ENCODE results near the gene BEST2.
A peak's percentile ranks its signal among the peaks of the same experiment; 100 is the strongest.
"Not testable (repeated sequence)": the region's sequence is repeated elsewhere in the genome, so short reads cannot be mapped to it uniquely, and the experiment has no call there.

BEST2 gene

GRCh38 chr19:12722566-12723380, 28.8 kb upstream of the BEST2 start:
- Mint-ChIP-seq H3K36me3 (peaks cover 3% of the 10 kb centered on the region), H3K4me1 (peaks cover 38% of the 10 kb centered on the region), H3K27me3 (no peaks in the 10 kb centered on the region), H3K9me3 (no peaks in the 10 kb centered on the region), H3K27ac (peak overlapping the region; percentile 91), H3K4me3 (peak overlapping the region; percentile 88)
- ATAC-seq (ENCODE audit: low read depth) (peak; percentile 91), DNase-seq (ENCODE audit: low spot score in 2 of 2) (peak; percentile 81 to 87)

GRCh38 chr19:12723381-12723640, 28.3 kb upstream of the BEST2 start:
- Mint-ChIP-seq H3K36me3 (peaks cover 3% of the 10 kb centered on the region), H3K4me1 (peaks cover 38% of the 10 kb centered on the region), H3K27me3 (no peaks in the 10 kb centered on the region), H3K27ac (peak overlapping the region; percentile 46), H3K4me3 (peak overlapping the region; percentile 88), H3K9me3 (no peaks in the 10 kb centered on the region)
- ATAC-seq (ENCODE audit: low read depth): no peak
- DNase-seq (ENCODE audit: low spot score in 2 of 2): no peak

GRCh38 chr19:12723641-12724426, 27.8 kb upstream of the BEST2 start, which contains the start of gene TNPO2:
Gene TNPO2 (minus strand): TSS chr19:12723932. CDS start chr19:12720977, 2,955 bp downstream.
- DNase-seq (ENCODE audit: low spot score in 2 of 2) (peak; percentile 42 to 63), ATAC-seq (ENCODE audit: low read depth) (peak; percentile 34)
- no peaks in the 10 kb centered on the region for H3K27me3 Mint-ChIP-seq
- no peaks in the 10 kb centered on the region for H3K36me3 Mint-ChIP-seq
- peak within 1 kb of the TSS; percentile 91 for H3K27ac Mint-ChIP-seq
- H3K9me3 Mint-ChIP-seq: no peaks in the 10 kb centered on the region
- H3K4me3 Mint-ChIP-seq: peak within 1 kb of the TSS; percentile 88
- peaks cover 38% of the 10 kb centered on the region for H3K4me1 Mint-ChIP-seq

- not testable (repeated sequence) for ATAC-seq (ENCODE audit: low read depth); H3K27ac Mint-ChIP-seq; H3K9me3 Mint-ChIP-seq; H3K4me3 Mint-ChIP-seq; H3K36me3 Mint-ChIP-seq; DNase-seq (ENCODE audit: low spot score in 2 of 2); H3K27me3 Mint-ChIP-seq
- peaks cover 46% of the 10 kb centered on the region for H3K4me1 Mint-ChIP-seq
Measured at GRCh38 chr19:12725612-12726011, 26.0 kb upstream of the BEST2 start.

GRCh38 chr19:12726988-12727316, 24.6 kb upstream of the BEST2 start:
- DNase-seq (ENCODE audit: low spot score in 2 of 2): no peak
- no peaks in the 10 kb centered on the region for H3K27me3 Mint-ChIP-seq
- H3K4me1 Mint-ChIP-seq: peaks cover 38% of the 10 kb centered on the region
- peaks cover 10% of the 10 kb centered on the region for H3K36me3 Mint-ChIP-seq
- no peak overlapping the region for H3K4me3 Mint-ChIP-seq
- no peak overlapping the region for H3K27ac Mint-ChIP-seq
- ATAC-seq (ENCODE audit: low read depth): no peak
- no peaks in the 10 kb centered on the region for H3K9me3 Mint-ChIP-seq

DNA sequence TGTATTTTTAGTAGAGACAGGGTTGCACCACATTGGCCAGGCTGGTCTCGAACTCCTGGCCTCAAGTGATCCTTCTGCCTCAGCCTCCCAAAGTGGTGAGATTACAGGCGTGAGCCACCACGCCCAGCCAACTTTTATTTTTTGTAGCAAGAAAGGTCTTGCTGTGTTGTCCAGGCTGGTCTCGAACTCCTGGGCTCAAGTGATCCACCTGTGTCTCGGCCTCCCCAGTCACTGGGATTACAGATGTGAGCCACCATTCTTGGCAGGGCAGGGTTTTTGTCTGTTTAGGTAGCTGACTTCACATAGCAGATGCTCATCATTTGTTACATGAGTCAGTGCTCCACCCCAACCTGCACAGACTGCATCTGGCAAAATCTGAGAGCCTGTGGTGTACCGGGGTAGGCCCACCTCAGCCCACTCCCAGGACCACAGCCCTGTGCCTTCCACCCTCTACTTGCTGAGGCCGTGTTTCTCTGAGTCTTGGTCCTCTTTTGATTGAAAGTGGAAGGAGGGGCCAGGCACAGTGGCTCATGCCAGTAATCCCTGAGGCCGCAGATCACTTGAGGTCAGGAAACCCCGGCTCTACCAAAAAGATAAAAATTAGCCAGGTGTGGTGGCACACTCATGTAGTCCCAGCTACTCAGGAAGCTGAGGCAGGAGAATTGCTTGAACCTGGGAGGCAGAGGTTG, 23.7 kb upstream of the BEST2 start:
- peaks cover 35% of the 10 kb centered on the region for H3K4me1 Mint-ChIP-seq
- H3K27ac Mint-ChIP-seq: no peak overlapping the region
- no peaks in the 10 kb centered on the region for H3K27me3 Mint-ChIP-seq
- H3K4me3 Mint-ChIP-seq: no peak overlapping the region
- H3K36me3 Mint-ChIP-seq: peaks cover 13% of the 10 kb centered on the region
- no peaks in the 10 kb centered on the region for H3K9me3 Mint-ChIP-seq
- ATAC-seq (ENCODE audit: low read depth) (no peak), DNase-seq (ENCODE audit: low spot score in 2 of 2) (no peak)

- Mint-ChIP-seq H3K9me3 (no peaks in the 10 kb centered on the region), H3K36me3 (peaks cover 15% of the 10 kb centered on the region), H3K4me1 (peaks cover 31% of the 10 kb centered on the region), H3K27ac (peak overlapping the region; percentile 84), H3K4me3 (peak overlapping the region; percentile 76), H3K27me3 (no peaks in the 10 kb centered on the region)
- ATAC-seq (ENCODE audit: low read depth): peak; percentile 24
- no peak for DNase-seq (ENCODE audit: low spot score in 2 of 2)
Measured at GRCh38 chr19:12730064-12730463, 21.5 kb upstream of the BEST2 start.

GRCh38 chr19:12731337-12731736, 20.3 kb upstream of the BEST2 start:
- Mint-ChIP-seq H3K27me3 (no peaks in the 10 kb centered on the region), H3K27ac (no peak overlapping the region), H3K9me3 (no peaks in the 10 kb centered on the region), H3K4me3 (no peak overlapping the region), H3K36me3 (peaks cover 15% of the 10 kb centered on the region), H3K4me1 (peaks cover 31% of the 10 kb centered on the region)
- no peak for DNase-seq (ENCODE audit: low spot score in 2 of 2)
- no peak for ATAC-seq (ENCODE audit: low read depth)

DNA sequence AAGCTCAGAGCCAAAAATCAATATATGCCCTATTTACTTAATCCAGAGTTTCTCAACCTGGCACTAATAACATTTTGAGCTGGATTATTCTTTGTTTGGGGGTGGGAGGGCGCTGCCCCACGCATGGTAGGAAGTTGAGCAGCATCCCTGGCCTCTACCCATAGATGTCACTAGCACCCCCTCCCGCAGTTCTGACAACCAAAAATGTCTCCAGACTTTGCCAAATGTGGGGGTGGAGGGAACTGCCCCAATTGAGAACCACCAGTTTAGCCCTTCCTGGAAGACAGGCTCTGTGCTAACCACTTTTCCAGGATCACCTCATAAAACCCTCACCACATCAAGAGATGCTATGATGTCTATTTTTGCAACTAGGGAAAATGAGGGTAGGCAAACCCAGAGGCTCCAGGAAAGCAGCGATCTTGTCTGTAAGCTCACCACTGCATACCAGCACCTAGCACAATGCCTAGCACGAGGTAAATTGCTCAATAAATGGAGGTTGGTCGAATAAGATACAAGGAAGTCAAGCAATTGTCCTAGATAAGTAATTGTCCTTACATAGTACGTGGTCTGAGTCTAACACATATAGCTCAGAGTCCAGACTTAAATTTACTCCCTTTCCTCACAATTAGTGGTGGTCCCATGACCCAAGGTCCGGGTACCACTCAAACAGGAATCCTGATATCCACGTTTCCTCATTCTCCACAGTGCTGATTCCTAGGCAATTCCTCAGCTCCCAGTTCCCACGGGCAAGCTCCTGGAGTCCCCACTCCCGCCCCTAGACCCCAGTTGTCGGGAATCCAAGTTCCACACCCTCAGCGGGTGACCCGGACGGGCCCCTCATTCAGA, 18.0 kb upstream of the BEST2 start:
- ATAC-seq (ENCODE audit: low read depth) (peak; percentile 12), DNase-seq (ENCODE audit: low spot score in 2 of 2) (peak in 1 of 2 donors; percentile 52)
- H3K4me3 Mint-ChIP-seq: peak overlapping the region; percentile 96
- peak overlapping the region; percentile 99 for H3K27ac Mint-ChIP-seq
- peaks cover 40% of the 10 kb centered on the region for H3K4me1 Mint-ChIP-seq
- peaks cover 17% of the 10 kb centered on the region for H3K36me3 Mint-ChIP-seq
- no peaks in the 10 kb centered on the region for H3K27me3 Mint-ChIP-seq
- H3K9me3 Mint-ChIP-seq: no peaks in the 10 kb centered on the region

- Mint-ChIP-seq H3K4me3 (peak within 1 kb of the TSS; percentile 100), H3K9me3 (no peaks in the 10 kb centered on the region), H3K4me1 (peaks cover 26% of the 10 kb centered on the region), H3K27ac (peak within 1 kb of the TSS; percentile 96), H3K27me3 (no peaks in the 10 kb centered on the region), H3K36me3 (peaks cover 17% of the 10 kb centered on the region)
- DNase-seq (ENCODE audit: low spot score in 2 of 2): peak; percentile 70 to 78
- ATAC-seq (ENCODE audit: low read depth): peak; percentile 77
Measured at GRCh38 chr19:12736995-12737834, 14.4 kb upstream of the BEST2 start, which contains the start of gene GET3. Gene GET3 (plus strand): TSS chr19:12737497. CDS start chr19:12737506, 9 bp downstream.

GRCh38 chr19:12737835-12738351, 13.7 kb upstream of the BEST2 start:
- DNase-seq (ENCODE audit: low spot score in 2 of 2) (no peak), ATAC-seq (ENCODE audit: low read depth) (no peak)
- Mint-ChIP-seq H3K27ac (peak overlapping the region; percentile 96), H3K9me3 (no peaks in the 10 kb centered on the region), H3K4me3 (peak overlapping the region; percentile 100), H3K4me1 (peaks cover 25% of the 10 kb centered on the region), H3K27me3 (no peaks in the 10 kb centered on the region), H3K36me3 (peaks cover 18% of the 10 kb centered on the region)

DNA sequence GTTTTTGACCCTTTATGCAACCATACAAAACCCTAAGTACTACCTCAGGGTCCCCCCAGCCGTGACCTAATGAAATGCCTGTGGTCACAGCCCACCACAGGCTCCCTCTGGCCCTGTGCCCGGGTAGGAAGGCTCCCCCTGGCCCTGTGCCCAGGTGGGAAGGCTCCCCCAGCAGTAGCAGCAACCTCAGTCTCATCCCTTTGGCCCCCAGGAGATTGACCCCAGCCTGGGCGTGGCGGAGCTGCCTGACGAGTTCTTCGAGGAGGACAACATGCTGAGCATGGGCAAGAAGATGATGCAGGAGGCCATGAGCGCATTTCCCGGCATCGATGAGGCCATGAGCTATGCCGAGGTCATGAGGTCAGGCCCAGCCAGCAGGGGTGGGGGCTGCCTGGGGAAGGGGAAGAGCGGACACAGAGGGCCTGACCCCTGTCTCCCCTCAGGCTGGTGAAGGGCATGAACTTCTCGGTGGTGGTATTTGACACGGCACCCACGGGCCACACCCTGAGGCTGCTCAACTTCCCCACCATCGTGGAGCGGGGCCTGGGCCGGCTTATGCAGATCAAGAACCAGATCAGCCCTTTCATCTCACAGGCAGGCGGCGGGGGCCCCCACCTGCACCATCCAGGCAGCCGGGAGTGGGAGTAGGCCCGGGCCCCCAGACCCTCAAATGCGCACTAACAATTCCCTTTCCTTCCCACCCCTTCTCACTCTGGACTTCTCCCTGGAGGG, 6.3 kb upstream of the BEST2 start:
- Mint-ChIP-seq H3K9me3 (peaks cover 5% of the 10 kb centered on the region), H3K27me3 (peaks cover 7% of the 10 kb centered on the region), H3K36me3 (peaks cover 35% of the 10 kb centered on the region), H3K4me1 (peaks cover 6% of the 10 kb centered on the region), H3K4me3 (no peak overlapping the region), H3K27ac (no peak overlapping the region)
- ATAC-seq (ENCODE audit: low read depth) (no peak), DNase-seq (ENCODE audit: low spot score in 2 of 2) (no peak)
